ENCODE measurements around the gene CD58.
A peak's percentile ranks its signal among the peaks of the same experiment; 100 is the strongest.
"Not testable (repeated sequence)": the region's sequence is repeated elsewhere in the genome, so short reads cannot be mapped to it uniquely, and the experiment has no call there.

CD58 gene

GRCh38 chr1:116570358-116571214, at the start of gene CD58:
TSS of gene CD58 (minus strand) at chr1:116571026. CDS start at chr1:116570972, 54 bp downstream.
- DNase-seq = peak; percentile 83

- not testable (repeated sequence) for DNase-seq
These were observed 49.6 kb upstream of the CD58 start for GRCh38 chr1:116620392-116620791.

- DNase-seq = not testable (repeated sequence)
These were observed 48.3 kb upstream of the CD58 start for GRCh38 chr1:116619106-116619505.

GRCh38 chr1:116617808-116618207, 47.0 kb upstream of the CD58 start:
- not testable (repeated sequence) for DNase-seq

- DNase-seq = not testable (repeated sequence)
These were observed 43.0 kb upstream of the CD58 start for GRCh38 chr1:116613825-116614224.

GRCh38 chr1:116609801-116610371, 39.1 kb upstream of the CD58 start:
- DNase-seq = not testable (repeated sequence)

- not testable (repeated sequence) for DNase-seq
These were observed 38.0 kb upstream of the CD58 start for GRCh38 chr1:116608841-116609240.

- DNase-seq = not testable (repeated sequence)
These were observed 37.3 kb upstream of the CD58 start for GRCh38 chr1:116608151-116608550.

- not testable (repeated sequence) for DNase-seq
These were observed 36.6 kb upstream of the CD58 start for GRCh38 chr1:116607463-116607862.

GRCh38 chr1:116606067-116606466, 35.2 kb upstream of the CD58 start:
- not testable (repeated sequence) for DNase-seq

- no peak for DNase-seq
These were observed 34.5 kb upstream of the CD58 start for GRCh38 chr1:116605315-116605714.

- not testable (repeated sequence) for DNase-seq
These were observed 33.6 kb upstream of the CD58 start for GRCh38 chr1:116604408-116604807.

- not testable (repeated sequence) for DNase-seq
These were observed 32.8 kb upstream of the CD58 start for GRCh38 chr1:116603646-116604045.

GRCh38 chr1:116599369-116599768, 28.5 kb upstream of the CD58 start:
- DNase-seq = not testable (repeated sequence)

- DNase-seq = not testable (repeated sequence)
These were observed 27.7 kb upstream of the CD58 start for GRCh38 chr1:116598420-116599036.

- not testable (repeated sequence) for DNase-seq
These were observed 26.6 kb upstream of the CD58 start for GRCh38 chr1:116597388-116597787.

- DNase-seq = not testable (repeated sequence)
These were observed 26.0 kb upstream of the CD58 start for GRCh38 chr1:116596742-116597307.

GRCh38 chr1:116595946-116596741, 25.3 kb upstream of the CD58 start:
- DNase-seq = not testable (repeated sequence)

GRCh38 chr1:116595065-116595840, 24.4 kb upstream of the CD58 start:
- DNase-seq = not testable (repeated sequence)

GRCh38 chr1:116593977-116594376, 23.2 kb upstream of the CD58 start:
- not testable (repeated sequence) for DNase-seq

- not testable (repeated sequence) for DNase-seq
These were observed 22.6 kb upstream of the CD58 start for GRCh38 chr1:116593401-116593800.

Data from NCI-H226 (cell line).